Neural cell (in vitro differentiated cells): Measurements from ENCODE around the gene PARD3B. TPM values are rescaled to one million over a fixed set of nuclear protein-coding genes. Genes with fewer than 3 reads are reported as not detected.
A peak's percentile ranks its signal among the peaks of the same experiment; 100 is the strongest.

Experiments used
- H2AFZ ChIP-seq: fragments of 200-600, 300-800 bp; sonication (generic), shearing (Covaris generic); 2 replicates; pipeline ENCODE4 v1.6.0; 2014; ENCODE audit warnings: low read depth, mild to moderate bottlenecking, antibody characterized with exemption, low read length, moderate library complexity
- H3F3A ChIP-seq: fragments of 200-600 bp; shearing (Covaris generic); 2 replicates; pipeline ENCODE4 v1.6.1; 2016; ENCODE audit warnings: mild to moderate bottlenecking, moderate library complexity, mixed read lengths, antibody characterized with exemption, low read length; ENCODE audit not compliant: insufficient read depth, poor library complexity, severe bottlenecking
- H3K27ac ChIP-seq: fragments of 200-600, 300-800 bp; sonication (generic), shearing (Covaris generic); 2 replicates; pipeline ENCODE4 v1.5.1; 2014; ENCODE audit warnings: mild to moderate bottlenecking, low read length, moderate library complexity
- H3K27me3 ChIP-seq: fragments of 300-800, 200-600 bp; sonication (generic), shearing (Covaris generic); 2 replicates; pipeline ENCODE4 v1.6.0; 2014; ENCODE audit warnings: mild to moderate bottlenecking, low read depth, low read length, moderate library complexity; ENCODE audit not compliant: insufficient read depth
- H3K36me3 ChIP-seq: fragments of 300-800, 200-600 bp; sonication (generic), shearing (Covaris generic); 2 replicates; pipeline ENCODE4 v1.5.1; 2014; ENCODE audit warnings: mild to moderate bottlenecking, antibody characterized with exemption, low read length, moderate library complexity; ENCODE audit not compliant: insufficient read depth
- H3K4me2 ChIP-seq: fragments of 300-800, 200-600 bp; sonication (generic), shearing (Covaris generic); 2 replicates; pipeline ENCODE4 v1.6.0; 2014; ENCODE audit warnings: mild to moderate bottlenecking, low read length
- H3K4me3 ChIP-seq: fragments of 300-800, 200-600 bp; sonication (generic), shearing (Covaris generic); 2 replicates; pipeline ENCODE4 v1.5.1; 2014; ENCODE audit warnings: mild to moderate bottlenecking, low read length, moderate library complexity
- H3K79me2 ChIP-seq: fragments of 200-600 bp; shearing (Covaris generic); replicated peaks from 2 replicates; pipeline ENCODE4 v1.6.0; 2014; ENCODE audit warnings: mild to moderate bottlenecking, low read length, moderate library complexity; ENCODE audit not compliant: insufficient read depth
- H3K9ac ChIP-seq: fragments of 300-800, 200-600 bp; sonication (generic), shearing (Covaris generic); 2 replicates; pipeline ENCODE4 v1.6.1; 2016; ENCODE audit warnings: mild to moderate bottlenecking, low read length, mixed read lengths
- H3K9me2 ChIP-seq: fragments of 200-600 bp; shearing (Covaris generic); 2 replicates; pipeline ENCODE4 v1.6.1; 2016; ENCODE audit warnings: mild to moderate bottlenecking, low read length, mixed read lengths; ENCODE audit not compliant: insufficient read depth
- H3K9me3 ChIP-seq: fragments of 200-600, 300-800 bp; sonication (generic), shearing (Covaris generic); 2 replicates; pipeline ENCODE4 v1.6.1; 2016; ENCODE audit warnings: mild to moderate bottlenecking, mixed run types, low read length, moderate library complexity, mixed read lengths
- H4K20me1 ChIP-seq: fragments of 200-600 bp; shearing (Covaris generic); 2 replicates; pipeline ENCODE4 v1.6.1; 2016; ENCODE audit warnings: mild to moderate bottlenecking, mixed run types; ENCODE audit not compliant: insufficient read depth
- CTCF ChIP-seq: fragments of 450-650 bp; IDR thresholded peaks from 2 replicates; pipeline ENCODE4 v1.5.1; 2014; ENCODE audit warnings: antibody characterized with exemption, mild to moderate bottlenecking, moderate library complexity; ENCODE audit not compliant: poor library complexity, severe bottlenecking
- EP300 ChIP-seq: fragments of 450-650 bp; conservative IDR thresholded peaks from 2 replicates; pipeline ENCODE4 v1.6.1; 2014; ENCODE audit warnings: antibody characterized with exemption, mild to moderate bottlenecking, moderate library complexity; ENCODE audit not compliant: poor library complexity, severe bottlenecking
- EZH2 ChIP-seq: fragments of 200-600, 300-800 bp; shearing (Covaris generic), sonication (generic); IDR thresholded peaks from 2 replicates; pipeline ENCODE4 v1.6.1; 2014; ENCODE audit warnings: antibody characterized with exemption, low read length, borderline replicate concordance, mild to moderate bottlenecking; ENCODE audit not compliant: insufficient read depth, poor library complexity, severe bottlenecking
- MXI1 ChIP-seq: fragments of 450-650 bp; conservative IDR thresholded peaks from 2 replicates; pipeline ENCODE4 v1.6.1; 2014; ENCODE audit warnings: antibody characterized with exemption, mild to moderate bottlenecking; ENCODE audit not compliant: poor library complexity, severe bottlenecking
- POLR2AphosphoS5 ChIP-seq: IDR thresholded peaks from 2 replicates; pipeline ENCODE4 v1.6.1; 2012
- RAD21 ChIP-seq: fragments of 450-650 bp; conservative IDR thresholded peaks from 2 replicates; pipeline ENCODE4 v1.6.1; 2014; ENCODE audit warnings: antibody characterized with exemption, mild to moderate bottlenecking, moderate library complexity
- REST ChIP-seq: IDR thresholded peaks from 2 replicates; pipeline ENCODE4 v1.6.1; 2012; ENCODE audit warnings: borderline replicate concordance
- SMC3 ChIP-seq: fragments of 450-650 bp; conservative IDR thresholded peaks from 2 replicates; pipeline ENCODE4 v1.6.1; 2014; ENCODE audit warnings: antibody characterized with exemption, mild to moderate bottlenecking, moderate library complexity; ENCODE audit not compliant: poor library complexity
- TAF1 ChIP-seq: IDR thresholded peaks from 2 replicates; pipeline ENCODE4 v1.6.1; 2012; ENCODE audit warnings: low read depth
- polyA plus RNA-seq: library from polyadenylated mRNA; depleted of rRNA; stranded (reverse); fragments of >200 nt; gene quantifications from 2 replicates; pipeline ENCODE4 v1.2.3, GENCODE V29; 2014

Gene PARD3B
- polyA plus RNA-seq, 1 donor from 2014 or later: 0.54 TPM

GRCh38 chr2:205543937-205544702 lies 998.8 kb downstream of the PARD3B start:
- peak; percentile 94 for TF ChIP-seq EP300
- TF ChIP-seq POLR2AphosphoS5: peak; percentile 51
- no peak for TF ChIP-seq CTCF
- no peak for TF ChIP-seq RAD21
- peak; percentile 51 for TF ChIP-seq MXI1
- no peak for TF ChIP-seq TAF1
- TF ChIP-seq SMC3: peak; percentile 41
- no peak for TF ChIP-seq EZH2
- peak; percentile 98 for TF ChIP-seq REST
- Histone ChIP-seq H3F3A (no peaks in the 10 kb centered on the region), H2AFZ (no peak overlapping the region), H3K27me3 (no peaks in the 10 kb centered on the region), H3K9me3 (no peaks in the 10 kb centered on the region), H3K4me3 (peak overlapping the region; percentile 30), H3K36me3 (no peaks in the 10 kb centered on the region), H3K9me2 (no peaks in the 10 kb centered on the region), H3K4me2 (peak overlapping the region; percentile 25), H3K79me2 (no peaks in the 10 kb centered on the region), H3K27ac (peak overlapping the region; percentile 85), H4K20me1 (no peaks in the 10 kb centered on the region), H3K9ac (peak overlapping the region; percentile 38)

GRCh38 chr2:205545971-205546816 lies 1000.9 kb downstream of the PARD3B start:
- no peak for TF ChIP-seq TAF1
- no peak for TF ChIP-seq EP300
- no peak for TF ChIP-seq CTCF
- TF ChIP-seq EZH2: no peak
- no peak for TF ChIP-seq SMC3
- no peak for TF ChIP-seq REST
- no peak for TF ChIP-seq RAD21
- TF ChIP-seq MXI1: no peak
- TF ChIP-seq POLR2AphosphoS5: no peak
- Histone ChIP-seq H3K79me2 (no peaks in the 10 kb centered on the region), H3K9me3 (no peaks in the 10 kb centered on the region), H3K27ac (peak overlapping the region; percentile 85), H3F3A (no peaks in the 10 kb centered on the region), H3K4me2 (no peak overlapping the region), H3K9ac (no peak overlapping the region), H3K4me3 (no peak overlapping the region), H3K36me3 (no peaks in the 10 kb centered on the region), H3K9me2 (no peaks in the 10 kb centered on the region), H3K27me3 (no peaks in the 10 kb centered on the region), H2AFZ (no peak overlapping the region), H4K20me1 (no peaks in the 10 kb centered on the region)
